Stomach smooth muscle (tissue), 2 donors: ENCODE data around the gene CHODL.

Source experiments
- H3K27ac ChIP-seq: one replicate; pipeline ENCODE4 v1.7.0; 2013; ENCODE audit warnings: mild to moderate bottlenecking, low read length, inconsistent platforms
- H3K27me3 ChIP-seq, 2 donors: one replicate each; pipeline ENCODE4 v1.7.0; 2013; ENCODE audit warnings: low read length in 2 of 2; ENCODE audit not compliant: insufficient read depth in 2 of 2, control insufficient read depth in 1 of 2
- H3K36me3 ChIP-seq, 2 donors: one replicate each; pipeline ENCODE4 v1.7.0; 2013; ENCODE audit warnings: low read length in 2 of 2; ENCODE audit not compliant: control insufficient read depth in 2 of 2, insufficient read depth in 2 of 2
- H3K4me1 ChIP-seq: one replicate; pipeline ENCODE4 v1.7.0; 2013; ENCODE audit warnings: low read length; ENCODE audit not compliant: control insufficient read depth, insufficient read depth
- H3K4me3 ChIP-seq, 2 donors: one replicate each; pipeline ENCODE4 v1.7.0; 2013; ENCODE audit warnings: low read length in 2 of 2
- H3K9ac ChIP-seq, 2 donors: one replicate each; pipeline ENCODE4 v1.7.0; 2013; ENCODE audit warnings: low read length in 2 of 2, mild to moderate bottlenecking in 1 of 2
- H3K9me3 ChIP-seq, 2 donors: one replicate each; pipeline ENCODE4 v1.7.0; 2013; ENCODE audit warnings: low read length in 2 of 2; ENCODE audit not compliant: control insufficient read depth in 2 of 2
- donor health status: healthy.
- donor health status: Pancreatic carcinoma.

Gene CHODL

DNA sequence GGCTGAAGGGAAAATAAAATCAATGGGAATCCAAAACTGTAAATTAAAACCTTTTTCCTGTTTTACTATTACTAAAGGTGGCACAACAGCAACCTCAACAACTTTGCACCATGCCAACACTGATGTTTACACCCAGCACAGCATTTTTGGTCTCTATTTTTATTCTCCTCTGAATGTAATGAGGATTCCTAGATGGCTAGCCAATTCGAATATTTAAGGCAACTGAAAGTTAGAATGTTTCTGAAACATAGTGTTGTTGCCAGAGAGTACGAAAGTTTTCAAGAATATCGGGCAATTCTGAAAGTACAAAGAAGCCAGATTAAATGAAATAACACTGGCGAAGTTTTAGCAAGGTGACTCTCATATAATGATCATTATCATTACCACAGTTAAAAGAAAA is 40.7 kb downstream of the CHODL start:
- H3K4me3 ChIP-seq: no peak overlapping the region
- H3K27ac ChIP-seq: no peak overlapping the region
- H3K9ac ChIP-seq: no peak overlapping the region
- H3K4me1 ChIP-seq: no peaks in the 10 kb centered on the region
- H3K36me3 ChIP-seq: no peaks in the 10 kb centered on the region
- H3K9me3 ChIP-seq: no peaks in the 10 kb centered on the region
- H3K27me3 ChIP-seq: no peaks in the 10 kb centered on the region

- Histone ChIP-seq H3K4me1 (no peaks in the 10 kb centered on the region), H3K9ac (no peak overlapping the region), H3K27ac (no peak overlapping the region), H3K4me3 (no peak overlapping the region), H3K27me3 (no peaks in the 10 kb centered on the region), H3K36me3 (no peaks in the 10 kb centered on the region), H3K9me3 (no peaks in the 10 kb centered on the region)
Observed at GRCh38 chr21:18289876-18290275, 45.2 kb downstream of the CHODL start.

DNA sequence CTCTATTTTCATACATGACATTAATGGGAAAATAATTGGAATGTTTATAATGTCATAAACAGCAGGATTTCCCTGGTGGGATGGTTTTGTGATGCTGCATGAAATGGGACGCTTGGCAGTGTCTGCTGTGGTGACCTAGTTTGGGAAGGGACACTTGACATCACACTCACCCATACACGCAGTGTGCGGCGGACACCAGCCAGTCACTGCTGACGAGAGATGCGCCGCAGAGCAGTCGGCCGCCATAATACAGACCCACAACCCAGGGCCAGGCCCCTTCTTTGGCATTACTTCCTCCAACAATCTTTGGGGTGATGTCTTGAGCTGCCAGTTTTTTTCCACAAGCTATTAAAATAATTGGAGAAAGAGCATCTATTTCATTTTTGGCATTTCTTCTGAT is 49.5 kb downstream of the CHODL start:
- H3K4me1 ChIP-seq: no peaks in the 10 kb centered on the region
- H3K27ac ChIP-seq: no peak overlapping the region
- no peak overlapping the region for H3K4me3 ChIP-seq
- no peaks in the 10 kb centered on the region for H3K36me3 ChIP-seq
- H3K27me3 ChIP-seq: no peaks in the 10 kb centered on the region
- H3K9me3 ChIP-seq: no peaks in the 10 kb centered on the region
- H3K9ac ChIP-seq: no peak overlapping the region

- Histone ChIP-seq H3K9me3 (no peaks in the 10 kb centered on the region), H3K27me3 (no peaks in the 10 kb centered on the region), H3K4me1 (no peaks in the 10 kb centered on the region), H3K36me3 (no peaks in the 10 kb centered on the region), H3K27ac (no peak overlapping the region), H3K9ac (no peak overlapping the region), H3K4me3 (no peak overlapping the region)
Observed at GRCh38 chr21:18298228-18298627, 53.6 kb downstream of the CHODL start.
